DOHH2 (cell line): ENCODE measurements around the gene MRPS23.

Experiments used
- H3F3A ChIP-seq: fragments of 200-600 bp; sonication (generic), shearing (Covaris generic); 2 replicates; pipeline ENCODE4 v1.6.0; 2016; ENCODE audit warnings: antibody characterized with exemption, mild to moderate bottlenecking; ENCODE audit not compliant: control insufficient read depth, insufficient read depth
- H3K27ac ChIP-seq: fragments of 200-600 bp; sonication (generic); 2 replicates; pipeline ENCODE4 v1.5.1; 2014; ENCODE audit warnings: low read depth, mild to moderate bottlenecking, low read length, moderate library complexity
- H3K27me3 ChIP-seq: fragments of 200-600 bp; sonication (generic); 2 replicates; pipeline ENCODE4 v1.6.1; 2014; ENCODE audit warnings: mild to moderate bottlenecking, low read length, mixed read lengths; ENCODE audit not compliant: control insufficient read depth
- H3K36me3 ChIP-seq: fragments of 200-600 bp; sonication (generic); 2 replicates; pipeline ENCODE4 v1.6.1; 2014; ENCODE audit warnings: mild to moderate bottlenecking, low read length, moderate library complexity, mixed read lengths; ENCODE audit not compliant: control insufficient read depth
- H3K4me1 ChIP-seq: fragments of 200-600 bp; sonication (generic); 2 replicates; pipeline ENCODE4 v1.6.1; 2014; ENCODE audit warnings: mild to moderate bottlenecking, low read length, mixed read lengths; ENCODE audit not compliant: control insufficient read depth
- H3K4me2 ChIP-seq: fragments of 200-600 bp; sonication (generic); 2 replicates; pipeline ENCODE4 v1.6.0; 2014; ENCODE audit warnings: mild to moderate bottlenecking, low read length, moderate library complexity
- H3K4me3 ChIP-seq: fragments of 200-600 bp; sonication (generic); 2 replicates; pipeline ENCODE4 v1.5.1; 2014; ENCODE audit warnings: mild to moderate bottlenecking, low read length, mixed read lengths
- H3K79me2 ChIP-seq: fragments of 200-600 bp; sonication (generic); 2 replicates; pipeline ENCODE4 v1.6.1; 2014; ENCODE audit warnings: mild to moderate bottlenecking, low read length, mixed read lengths; ENCODE audit not compliant: control insufficient read depth
- H3K9me2 ChIP-seq: fragments of 200-600 bp; sonication (generic); replicated peaks from 2 replicates; pipeline ENCODE4 v1.6.1; 2014; ENCODE audit warnings: mild to moderate bottlenecking, low read length, mixed read lengths; ENCODE audit not compliant: control insufficient read depth
- H3K9me3 ChIP-seq: fragments of 200-600 bp; sonication (generic); 2 replicates; pipeline ENCODE4 v1.6.1; 2014; ENCODE audit warnings: antibody characterized with exemption, low read length, mixed read lengths; ENCODE audit not compliant: control insufficient read depth, insufficient read depth
- H4K20me1 ChIP-seq: fragments of 200-600 bp; sonication (generic); 2 replicates; pipeline ENCODE4 v1.6.0; 2014; ENCODE audit warnings: low read depth, mild to moderate bottlenecking, antibody characterized with exemption, low read length, moderate library complexity; ENCODE audit not compliant: control insufficient read depth, insufficient read depth
- EZH2phosphoT487 ChIP-seq: fragments of 200-600 bp; sonication (generic); IDR thresholded peaks from 2 replicates; pipeline ENCODE4 v1.6.1; 2017; ENCODE audit warnings: borderline replicate concordance, mild to moderate bottlenecking, antibody characterized with exemption, low read length, moderate library complexity, mixed read lengths
- TF ChIP-seq, protein P1 (sequence below): fragments of 200-600 bp; sonication (generic); IDR thresholded peaks from one replicate; pipeline ENCODE4 v1.5.1; 2014; ENCODE audit warnings: antibody characterized with exemption, mild to moderate bottlenecking, low read depth, low read length; ENCODE audit not compliant: poor library complexity, severe bottlenecking

MRPS23 gene

DNA sequence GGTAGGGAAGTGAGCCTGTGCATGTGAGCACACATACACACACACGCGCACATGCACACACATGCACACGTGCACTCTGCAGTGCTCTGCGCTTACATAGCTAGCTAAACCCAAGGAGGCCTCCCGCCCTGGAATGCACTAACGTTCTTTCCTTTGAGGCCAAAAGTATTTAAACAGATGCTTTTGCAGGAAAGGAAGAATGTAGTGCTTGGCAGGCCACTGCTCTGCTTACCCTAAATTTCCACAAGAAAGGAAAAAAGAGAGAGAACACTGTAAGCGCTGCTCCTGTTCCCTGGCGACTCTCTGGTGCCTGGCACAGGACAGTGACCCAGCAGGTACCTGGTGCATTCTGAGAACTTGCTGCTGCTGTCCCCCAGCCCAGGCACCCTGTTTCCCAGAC is 31.3 kb upstream of the MRPS23 start:
- no peaks in the 10 kb centered on the region for H4K20me1 ChIP-seq
- H3K27me3 ChIP-seq: peaks cover 34% of the 10 kb centered on the region
- no peaks in the 10 kb centered on the region for H3K36me3 ChIP-seq
- no peaks in the 10 kb centered on the region for H3K79me2 ChIP-seq
- no peak overlapping the region for H3K4me2 ChIP-seq
- no peaks in the 10 kb centered on the region for H3K9me3 ChIP-seq
- no peak overlapping the region for H3K4me3 ChIP-seq
- no peaks in the 10 kb centered on the region for H3K9me2 ChIP-seq
- no peak for TF ChIP-seq EZH2phosphoT487
- TF ChIP-seq, protein P1, sequence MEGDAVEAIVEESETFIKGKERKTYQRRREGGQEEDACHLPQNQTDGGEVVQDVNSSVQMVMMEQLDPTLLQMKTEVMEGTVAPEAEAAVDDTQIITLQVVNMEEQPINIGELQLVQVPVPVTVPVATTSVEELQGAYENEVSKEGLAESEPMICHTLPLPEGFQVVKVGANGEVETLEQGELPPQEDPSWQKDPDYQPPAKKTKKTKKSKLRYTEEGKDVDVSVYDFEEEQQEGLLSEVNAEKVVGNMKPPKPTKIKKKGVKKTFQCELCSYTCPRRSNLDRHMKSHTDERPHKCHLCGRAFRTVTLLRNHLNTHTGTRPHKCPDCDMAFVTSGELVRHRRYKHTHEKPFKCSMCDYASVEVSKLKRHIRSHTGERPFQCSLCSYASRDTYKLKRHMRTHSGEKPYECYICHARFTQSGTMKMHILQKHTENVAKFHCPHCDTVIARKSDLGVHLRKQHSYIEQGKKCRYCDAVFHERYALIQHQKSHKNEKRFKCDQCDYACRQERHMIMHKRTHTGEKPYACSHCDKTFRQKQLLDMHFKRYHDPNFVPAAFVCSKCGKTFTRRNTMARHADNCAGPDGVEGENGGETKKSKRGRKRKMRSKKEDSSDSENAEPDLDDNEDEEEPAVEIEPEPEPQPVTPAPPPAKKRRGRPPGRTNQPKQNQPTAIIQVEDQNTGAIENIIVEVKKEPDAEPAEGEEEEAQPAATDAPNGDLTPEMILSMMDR: no peak
- H3F3A ChIP-seq: no peaks in the 10 kb centered on the region
- H3K27ac ChIP-seq: no peak overlapping the region
- H3K4me1 ChIP-seq: peaks cover 9% of the 10 kb centered on the region

DNA sequence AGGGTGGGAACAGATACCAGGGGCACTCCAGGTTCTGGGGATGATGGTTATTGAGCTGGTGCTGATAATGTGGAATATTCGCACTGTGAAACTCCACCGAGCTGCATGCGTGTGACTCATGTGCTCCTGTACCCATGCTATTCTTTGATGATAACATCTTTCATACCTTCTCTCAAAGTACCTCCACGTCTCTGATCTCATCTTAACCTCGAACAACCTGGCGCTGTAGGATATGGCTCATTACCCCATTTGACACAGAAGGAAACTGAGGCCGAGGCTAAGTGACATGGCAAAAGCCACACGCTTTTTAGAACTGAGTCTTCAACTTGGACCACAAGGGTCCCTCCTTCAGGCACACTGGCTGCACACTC is 30.2 kb upstream of the MRPS23 start:
- Histone ChIP-seq H3K4me1 (peaks cover 12% of the 10 kb centered on the region), H3K4me2 (no peak overlapping the region), H3K79me2 (no peaks in the 10 kb centered on the region)

DNA sequence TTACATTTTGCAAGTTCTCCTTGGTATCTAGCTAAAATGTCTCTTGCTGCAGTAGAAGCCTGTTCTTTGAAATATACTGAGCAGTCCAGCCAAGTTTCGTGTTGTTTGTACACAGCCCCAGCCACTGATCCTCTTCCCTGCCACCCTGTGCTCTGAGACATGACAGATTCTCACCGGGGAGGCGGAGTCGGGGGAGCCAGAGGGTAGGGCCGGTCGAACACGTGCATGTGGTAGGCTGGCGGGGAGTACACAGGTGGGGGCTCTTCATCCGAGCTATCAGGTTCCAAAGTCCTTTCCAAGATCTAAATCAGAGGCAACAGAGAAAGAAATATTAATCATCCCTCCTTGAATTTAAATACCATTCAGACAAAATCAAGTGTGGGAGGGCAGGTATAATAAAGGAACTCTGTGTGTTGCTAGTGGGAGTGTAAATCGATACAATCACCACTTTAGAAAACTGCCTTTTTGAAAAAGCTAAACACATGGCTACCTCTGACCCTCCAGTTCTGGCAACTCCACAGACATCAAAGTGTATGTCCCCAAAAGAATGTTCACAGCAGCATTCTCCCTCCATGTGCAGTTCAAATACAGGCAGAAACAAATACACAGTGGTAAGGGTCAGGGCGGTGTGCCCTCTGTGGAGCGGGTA is 29.7 kb upstream of the MRPS23 start:
- Histone ChIP-seq H3K27ac (no peak overlapping the region), H3K79me2 (no peaks in the 10 kb centered on the region), H3K9me2 (no peaks in the 10 kb centered on the region), H3K36me3 (no peaks in the 10 kb centered on the region), H4K20me1 (no peaks in the 10 kb centered on the region), H3K9me3 (no peaks in the 10 kb centered on the region), H3K27me3 (peaks cover 38% of the 10 kb centered on the region), H3K4me3 (no peak overlapping the region), H3K4me1 (peaks cover 17% of the 10 kb centered on the region), H3F3A (no peaks in the 10 kb centered on the region), H3K4me2 (no peak overlapping the region)
- no peak for TF ChIP-seq EZH2phosphoT487
- TF ChIP-seq, protein P1: no peak

More for the DNA sequence above, 30.2 kb upstream of the MRPS23 start:
- Histone ChIP-seq H3K27me3 (peaks cover 35% of the 10 kb centered on the region), H3K27ac (no peak overlapping the region), H4K20me1 (no peaks in the 10 kb centered on the region), H3F3A (no peaks in the 10 kb centered on the region), H3K9me2 (no peaks in the 10 kb centered on the region), H3K36me3 (no peaks in the 10 kb centered on the region), H3K9me3 (no peaks in the 10 kb centered on the region), H3K4me3 (no peak overlapping the region)
- TF ChIP-seq, protein P1: no peak
- TF ChIP-seq EZH2phosphoT487: no peak
